Prostate gland (tissue), 2 donors: ENCODE results near the gene ZKSCAN5. TPM values are rescaled to one million over a fixed set of nuclear protein-coding genes. Genes with fewer than 3 reads are reported as not detected.

Source experiments
- DNase-seq: peaks from one replicate; pipeline ENCODE4 v3.0.0-alpha.2; 2019; ENCODE audit warnings: low spot score
- H3K27ac ChIP-seq, 2 donors: fragments of 200-600 bp; sonication (generic); 2 replicates each; pipeline ENCODE4 v1.5.1; 2017 to 2019
- H3K27me3 ChIP-seq: fragments of 200-600 bp; sonication (generic); replicated peaks from 2 replicates; pipeline ENCODE4 v1.5.1; 2019; ENCODE audit not compliant: insufficient read depth
- H3K36me3 ChIP-seq, 2 donors: fragments of 200-600 bp; sonication (generic); 1 replicate in 1 of 2; 2 replicates in 1 of 2; pipeline versions ENCODE4 v1.5.1 to v1.8.1; 2017 to 2019
- H3K4me1 ChIP-seq: fragments of 200-600 bp; sonication (generic); replicated peaks from 2 replicates; pipeline ENCODE4 v1.5.1; 2019
- H3K4me3 ChIP-seq, 2 donors: fragments of 200-600 bp; sonication (generic); 2 replicates each; pipeline ENCODE4 v1.5.1; 2017 to 2019
- H3K9me3 ChIP-seq: fragments of 200-600 bp; sonication (generic); 2 replicates; pipeline ENCODE4 v1.5.1; 2017
- POLR2A ChIP-seq: fragments of 450-650 bp; IDR thresholded peaks from one replicate; pipeline ENCODE4 v1.6.1; 2016; ENCODE audit warnings: antibody characterized with exemption, mild to moderate bottlenecking
- POLR2AphosphoS5 ChIP-seq: sonication (generic); formaldehyde crosslinking; IDR thresholded peaks from one replicate; pipeline ENCODE4 v1.6.1; 2017; ENCODE audit warnings: antibody characterized with exemption
- WGBS: methylation state at CpG from one replicate; pipeline ENCODE4 v1.1.5; 2018; 5-methylcytosine and 5-hydroxymethylcytosine counted together
- intact Hi-C: fragments of 100-400 bp; cut with DNase I; formaldehyde crosslinking; loops from one replicate; pipeline ENCODE4 v1.14.2; 2022
- total RNA-seq, 2 donors: library from RNA; depleted of rRNA; stranded (reverse); fragments of >200 nt; gene quantifications; one replicate each; pipeline ENCODE4 v1.1.0, GENCODE V29; 2016
- TF ChIP-seq, protein P1 (sequence below), 4 experiments: fragments of 200-600 bp in 2 of 4; fragments of 450-650 bp in 2 of 4; sonication (generic) in 2 of 4; IDR thresholded peaks; 1 replicate in 3 of 4; 2 replicates in 1 of 4; pipeline ENCODE4 v1.5.1; 2016 to 2019; ENCODE audit warnings: antibody characterized with exemption in 4 of 4, mild to moderate bottlenecking in 2 of 4, moderate library complexity in 2 of 4

Gene ZKSCAN5
- total RNA-seq, 2 donors from 2014 or later, result 7.8 to 13.2 TPM

DNA sequence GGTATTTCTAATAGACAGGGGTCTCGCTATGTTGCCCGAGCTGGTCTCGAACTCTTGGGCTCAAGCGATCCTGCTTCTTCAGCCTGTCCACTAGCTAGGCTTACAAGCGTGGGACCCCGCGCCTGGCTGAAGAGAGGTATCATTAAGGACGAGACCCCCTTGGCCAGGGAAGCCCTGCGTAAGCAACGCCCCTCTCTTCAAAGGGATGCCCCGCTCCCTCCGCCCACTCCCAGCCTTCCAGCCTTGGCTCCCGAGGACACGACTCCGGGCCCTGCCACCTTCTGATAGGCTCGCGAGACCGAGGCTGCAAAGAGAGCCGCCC lies 220 bp upstream of the ZKSCAN5 start:
- H3K4me3 ChIP-seq, result peak overlapping the region; percentile 51 to 72
- H3K9me3 ChIP-seq, result no peaks in the 10 kb centered on the region
- no peaks in the 10 kb centered on the region for H3K36me3 ChIP-seq
- DNase-seq, result no peak
- 12% methylated on average over 14 of the region's 19 CpGs for WGBS
- H3K27ac ChIP-seq, result peak overlapping the region; percentile 82 to 95
- TF ChIP-seq POLR2A, result no peak
- TF ChIP-seq POLR2AphosphoS5, result peak; percentile 83
- peaks cover 19% of the 10 kb centered on the region for H3K4me1 ChIP-seq
- H3K27me3 ChIP-seq, result no peaks in the 10 kb centered on the region
- intact Hi-C loops, result loop anchor here (1.0 to 5.0 kb wide), 2 partner anchors 38 to 48 kb away; partner anchors contain the start of genes ATP5MF and FAM200A

DNA sequence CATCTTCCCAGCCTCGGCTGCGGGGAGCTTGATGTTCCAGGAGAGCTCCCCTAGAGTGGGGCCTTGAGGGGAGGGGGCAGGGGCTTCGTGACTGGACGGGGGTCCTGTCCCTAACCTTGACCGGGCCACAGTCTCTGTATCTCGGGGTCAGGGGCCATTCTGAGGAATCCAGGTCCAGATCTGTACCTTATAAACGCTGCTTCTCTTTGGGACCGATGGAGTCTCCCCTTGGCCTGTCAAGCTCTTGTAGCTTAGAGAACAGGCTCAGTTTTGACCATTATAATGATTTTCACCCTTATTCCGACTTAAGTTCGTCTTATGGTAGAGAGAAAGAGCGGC lies 831 bp downstream of the ZKSCAN5 start:
- H3K27me3 ChIP-seq, result no peaks in the 10 kb centered on the region
- H3K27ac ChIP-seq, result peak overlapping the region; percentile 82 to 95
- intact Hi-C loops, result loop anchor here (5.0 kb wide), 1 partner anchor 112 kb away; the partner anchor contains the start of gene ZSCAN25
- WGBS, result 6% methylated on average over 11 of the region's 11 CpGs
- DNase-seq, result no peak
- H3K36me3 ChIP-seq, result no peaks in the 10 kb centered on the region
- peak overlapping the region; percentile 51 to 72 for H3K4me3 ChIP-seq
- no peaks in the 10 kb centered on the region for H3K9me3 ChIP-seq
- H3K4me1 ChIP-seq, result peaks cover 19% of the 10 kb centered on the region
- no peak for TF ChIP-seq POLR2A
- TF ChIP-seq POLR2AphosphoS5, result no peak
- TF ChIP-seq, protein P1, sequence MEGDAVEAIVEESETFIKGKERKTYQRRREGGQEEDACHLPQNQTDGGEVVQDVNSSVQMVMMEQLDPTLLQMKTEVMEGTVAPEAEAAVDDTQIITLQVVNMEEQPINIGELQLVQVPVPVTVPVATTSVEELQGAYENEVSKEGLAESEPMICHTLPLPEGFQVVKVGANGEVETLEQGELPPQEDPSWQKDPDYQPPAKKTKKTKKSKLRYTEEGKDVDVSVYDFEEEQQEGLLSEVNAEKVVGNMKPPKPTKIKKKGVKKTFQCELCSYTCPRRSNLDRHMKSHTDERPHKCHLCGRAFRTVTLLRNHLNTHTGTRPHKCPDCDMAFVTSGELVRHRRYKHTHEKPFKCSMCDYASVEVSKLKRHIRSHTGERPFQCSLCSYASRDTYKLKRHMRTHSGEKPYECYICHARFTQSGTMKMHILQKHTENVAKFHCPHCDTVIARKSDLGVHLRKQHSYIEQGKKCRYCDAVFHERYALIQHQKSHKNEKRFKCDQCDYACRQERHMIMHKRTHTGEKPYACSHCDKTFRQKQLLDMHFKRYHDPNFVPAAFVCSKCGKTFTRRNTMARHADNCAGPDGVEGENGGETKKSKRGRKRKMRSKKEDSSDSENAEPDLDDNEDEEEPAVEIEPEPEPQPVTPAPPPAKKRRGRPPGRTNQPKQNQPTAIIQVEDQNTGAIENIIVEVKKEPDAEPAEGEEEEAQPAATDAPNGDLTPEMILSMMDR (IDR thresholded peaks at IDR 0.05), result no peak

GRCh38 chr7:99514050-99514449 lies 9.6 kb downstream of the ZKSCAN5 start:
- intact Hi-C loops, result no loop called here
- no peaks in the 10 kb centered on the region for H3K27me3 ChIP-seq
- 94% methylated on average over 1 of the region's 1 CpG for WGBS
- no peak overlapping the region for H3K27ac ChIP-seq
- H3K4me3 ChIP-seq, result no peak overlapping the region
- TF ChIP-seq POLR2A (no peak), POLR2AphosphoS5 (no peak)
- TF ChIP-seq, protein P1 (IDR thresholded peaks at IDR 0.05), result no peak
- no peak for DNase-seq
- H3K36me3 ChIP-seq, result peaks cover 6% of the 10 kb centered on the region in 2 donors
- no peaks in the 10 kb centered on the region for H3K9me3 ChIP-seq
- no peaks in the 10 kb centered on the region for H3K4me1 ChIP-seq

DNA sequence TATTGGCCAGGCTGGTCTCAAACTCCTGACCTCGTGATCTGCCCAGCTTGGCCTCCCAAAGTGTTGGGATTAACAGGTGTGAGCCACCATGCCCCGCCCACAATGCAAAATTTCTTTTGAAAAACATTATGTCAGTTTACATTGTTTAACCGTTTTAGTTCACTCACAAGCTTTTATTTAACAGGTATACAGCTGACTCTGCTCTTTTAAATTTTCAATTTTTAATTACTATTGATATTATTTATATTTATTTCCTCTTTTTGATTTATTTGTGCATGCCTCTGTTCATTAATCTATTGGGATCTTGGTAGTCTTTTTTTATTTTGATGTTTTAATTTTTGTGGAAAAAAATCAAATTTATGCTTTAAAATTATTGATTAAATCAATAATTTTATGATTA lies 16.9 kb downstream of the ZKSCAN5 start:
- Histone ChIP-seq H3K4me3 (no peak overlapping the region), H3K36me3 (peaks cover 4 to 7% of the 10 kb centered on the region in 2 donors), H3K4me1 (no peaks in the 10 kb centered on the region), H3K27me3 (no peaks in the 10 kb centered on the region), H3K27ac (no peak overlapping the region), H3K9me3 (no peaks in the 10 kb centered on the region)
- intact Hi-C loops, result no loop called here
- TF ChIP-seq POLR2AphosphoS5, result no peak
- TF ChIP-seq, protein P1 (IDR thresholded peaks at IDR 0.05), result no peak
- no peak for TF ChIP-seq POLR2A
- DNase-seq, result no peak
- 88% methylated on average over 3 of the region's 3 CpGs for WGBS

- Histone ChIP-seq H3K36me3 (peaks cover 4 to 13% of the 10 kb centered on the region in 2 donors), H3K27ac (no peak overlapping the region), H3K4me1 (no peaks in the 10 kb centered on the region), H3K9me3 (no peaks in the 10 kb centered on the region), H3K27me3 (no peaks in the 10 kb centered on the region), H3K4me3 (no peak overlapping the region)
- intact Hi-C loops, result no loop called here
- 93% methylated on average over 21 of the region's 21 CpGs for WGBS
- TF ChIP-seq, protein P1 (IDR thresholded peaks at IDR 0.05), result no peak
- TF ChIP-seq POLR2A (no peak), POLR2AphosphoS5 (no peak)
- DNase-seq, result no peak
Observed at GRCh38 chr7:99525713-99526440, 21.4 kb downstream of the ZKSCAN5 start.
